HEK293 (cell line): ENCODE data around the gene MMP25.
A peak's percentile ranks its signal among the peaks of the same experiment; 100 is the strongest.

Experiments
- CTCF ChIA-PET: fragments of 350-600 bp; formaldehyde crosslinking; extraction: SDS; loops from one replicate; lab custom pipeline; 2021; ENCODE audit warnings: antibody characterized with exemption; lab: Yijun Ruan, JAX
- POLR2A ChIA-PET: fragments of 300-600 bp; formaldehyde crosslinking; extraction: SDS; loops from one replicate; lab custom pipeline; 2020; ENCODE audit warnings: antibody characterized with exemption, inconsistent platforms; lab: Yijun Ruan, JAX
- H3K27ac ChIP-seq: fragments of 200-500 bp; sonication (Bioruptor generic); 2 replicates; pipeline ENCODE4 v1.5.1; 2014; ENCODE audit warnings: low read depth, low read length, control low read depth, inconsistent platforms; ENCODE audit errors: extremely low read depth
- H3K36me3 ChIP-seq, 2 experiments: fragments of 200-500 bp in 1 of 2; sonication (Bioruptor generic) in 1 of 2; 1 replicate in 1 of 2; 2 replicates in 1 of 2; pipeline ENCODE4 v1.5.1; 2014 to 2017; ENCODE audit warnings: inconsistent platforms in 2 of 2, low read length in 2 of 2; ENCODE audit not compliant: control insufficient read depth in 2 of 2, insufficient read depth in 1 of 2
- H3K4me1 ChIP-seq: fragments of 200-500 bp; sonication (Bioruptor generic); 2 replicates; pipeline ENCODE4 v1.5.1; 2014; ENCODE audit warnings: mild to moderate bottlenecking, low read length, inconsistent platforms; ENCODE audit not compliant: control insufficient read depth, insufficient read depth
- H3K4me3 ChIP-seq: 2 replicates; pipeline ENCODE4 v1.5.1; 2011; ENCODE audit warnings: low read depth, mild to moderate bottlenecking, control low read depth, low read length, moderate library complexity
- H3K9me3 ChIP-seq: fragments of 200-500 bp; sonication (Bioruptor generic); 2 replicates; pipeline ENCODE4 v1.5.1; 2014; ENCODE audit warnings: low read depth, low read length, inconsistent platforms; ENCODE audit not compliant: control insufficient read depth, insufficient read depth
- BCL6B ChIP-seq: fragments of 450-650 bp; formaldehyde crosslinking; IDR thresholded peaks from 2 replicates; pipeline ENCODE4 v1.5.1; 2017; ENCODE audit warnings: missing biosample characterization, missing genetic modification characterization
- GLI2 ChIP-seq: fragments of 450-650 bp; formaldehyde crosslinking; IDR thresholded peaks from 2 replicates; pipeline ENCODE4; 2017; ENCODE audit warnings: missing biosample characterization, missing genetic modification characterization, low read depth, borderline replicate concordance
- GLIS2 ChIP-seq: fragments of 450-650 bp; formaldehyde crosslinking; IDR thresholded peaks from 2 replicates; pipeline ENCODE4 v1.5.1; 2016; ENCODE audit warnings: missing biosample characterization, missing genetic modification characterization
- HOXC10 ChIP-seq: sonication (generic); formaldehyde crosslinking; IDR thresholded peaks from 2 replicates; pipeline ENCODE4 v1.8.1; 2023; ENCODE audit warnings: mild to moderate bottlenecking, missing genetic modification reagents
- KLF9 ChIP-seq: fragments of 450-650 bp; formaldehyde crosslinking; IDR thresholded peaks from 2 replicates; pipeline ENCODE4 v1.5.1; 2016; ENCODE audit warnings: missing biosample characterization, missing genetic modification characterization, low read depth
- OSR2 ChIP-seq: fragments of 450-650 bp; formaldehyde crosslinking; IDR thresholded peaks from 2 replicates; pipeline ENCODE4 v1.5.1; 2016; ENCODE audit warnings: missing biosample characterization, missing genetic modification characterization
- PRDM1 ChIP-seq: fragments of 450-650 bp; formaldehyde crosslinking; IDR thresholded peaks from 2 replicates; pipeline ENCODE4; 2016; ENCODE audit warnings: missing biosample characterization, missing genetic modification characterization
- PRDM4 ChIP-seq: fragments of 450-650 bp; formaldehyde crosslinking; IDR thresholded peaks from 2 replicates; pipeline ENCODE4 v1.5.1; 2017; ENCODE audit warnings: missing biosample characterization, missing genetic modification characterization
- SP3 ChIP-seq: fragments of 450-650 bp; formaldehyde crosslinking; IDR thresholded peaks from 2 replicates; pipeline ENCODE4 v1.5.1; 2016; ENCODE audit warnings: missing biosample characterization, missing genetic modification characterization
- ZBTB10 ChIP-seq: fragments of 450-650 bp; formaldehyde crosslinking; IDR thresholded peaks from 2 replicates; pipeline ENCODE4 v1.5.1; 2016; ENCODE audit warnings: missing biosample characterization, missing genetic modification characterization
- ZBTB20 ChIP-seq: fragments of 450-650 bp; formaldehyde crosslinking; IDR thresholded peaks from 2 replicates; pipeline ENCODE4 v1.5.1; 2016; ENCODE audit warnings: missing biosample characterization, missing genetic modification characterization
- ZBTB7A ChIP-seq: fragments of 450-650 bp; formaldehyde crosslinking; IDR thresholded peaks from 2 replicates; pipeline ENCODE4 v1.5.1; 2016; ENCODE audit warnings: low read depth, missing biosample characterization, missing genetic modification characterization
- ZFP37 ChIP-seq: fragments of 450-650 bp; formaldehyde crosslinking; IDR thresholded peaks from 2 replicates; pipeline ENCODE4 v1.5.1; 2016; ENCODE audit warnings: missing biosample characterization, missing genetic modification characterization
- ZNF10 ChIP-seq: fragments of 450-650 bp; formaldehyde crosslinking; IDR thresholded peaks from 2 replicates; pipeline ENCODE4 v1.5.1; 2017; ENCODE audit warnings: missing biosample characterization, missing genetic modification characterization
- ZNF138 ChIP-seq: fragments of 450-650 bp; formaldehyde crosslinking; IDR thresholded peaks from 2 replicates; pipeline ENCODE4 v1.5.1; 2016; ENCODE audit warnings: missing biosample characterization, missing genetic modification characterization, borderline replicate concordance
- ZNF140 ChIP-seq: fragments of 450-650 bp; formaldehyde crosslinking; IDR thresholded peaks from 2 replicates; pipeline ENCODE4 v1.5.1; 2016; ENCODE audit warnings: missing biosample characterization, missing genetic modification characterization
- ZNF169 ChIP-seq: fragments of 450-650 bp; formaldehyde crosslinking; IDR thresholded peaks from 2 replicates; pipeline ENCODE4 v1.5.1; 2016; ENCODE audit warnings: missing biosample characterization, missing genetic modification characterization
- ZNF174 ChIP-seq: fragments of 450-650 bp; formaldehyde crosslinking; IDR thresholded peaks from 2 replicates; pipeline ENCODE4 v1.5.0; 2017; ENCODE audit warnings: missing biosample characterization, mild to moderate bottlenecking, missing genetic modification characterization
- ZNF274 ChIP-seq, 2 experiments: fragments of 200-500 bp in 1 of 2; fragments of 450-650 bp in 1 of 2; sonication (Bioruptor generic) in 1 of 2; formaldehyde crosslinking in 1 of 2; IDR thresholded peaks; 2 replicates each; pipeline versions ENCODE4 v1.5.1 to v1.6.1; 2014 to 2016; ENCODE audit warnings: borderline replicate concordance in 1 of 2, inconsistent platforms in 1 of 2, low read length in 1 of 2, missing biosample characterization in 1 of 2, missing genetic modification characterization in 1 of 2
- ZNF311 ChIP-seq: fragments of 450-650 bp; formaldehyde crosslinking; IDR thresholded peaks from 2 replicates; pipeline ENCODE4 v1.5.1; 2017; ENCODE audit warnings: missing biosample characterization, missing genetic modification characterization, borderline replicate concordance
- ZNF335 ChIP-seq: fragments of 450-650 bp; formaldehyde crosslinking; conservative IDR thresholded peaks from 2 replicates; pipeline ENCODE4 v1.5.1; 2016; ENCODE audit warnings: missing biosample characterization, missing genetic modification characterization
- ZNF341 ChIP-seq: fragments of 450-650 bp; formaldehyde crosslinking; IDR thresholded peaks from 2 replicates; pipeline ENCODE4; 2016; ENCODE audit warnings: low read depth, missing biosample characterization, missing genetic modification characterization
- ZNF394 ChIP-seq: fragments of 450-650 bp; formaldehyde crosslinking; IDR thresholded peaks from 2 replicates; pipeline ENCODE4 v1.5.1; 2016; ENCODE audit warnings: missing biosample characterization, missing genetic modification characterization, mild to moderate bottlenecking, moderate library complexity, borderline replicate concordance
- ZNF433 ChIP-seq: fragments of 450-650 bp; formaldehyde crosslinking; IDR thresholded peaks from 2 replicates; pipeline ENCODE4 v1.5.1; 2016; ENCODE audit warnings: missing biosample characterization, missing genetic modification characterization, low read depth
- ZNF544 ChIP-seq: fragments of 450-650 bp; formaldehyde crosslinking; IDR thresholded peaks from 2 replicates; pipeline ENCODE4 v1.5.0; 2017; ENCODE audit warnings: missing biosample characterization, missing genetic modification characterization
- ZNF548 ChIP-seq: fragments of 450-650 bp; formaldehyde crosslinking; IDR thresholded peaks from 2 replicates; pipeline ENCODE4 v1.5.1; 2016; ENCODE audit warnings: missing biosample characterization, missing genetic modification characterization
- ZNF596 ChIP-seq: fragments of 450-650 bp; IDR thresholded peaks from 2 replicates; pipeline ENCODE4 v1.5.0; 2018; ENCODE audit warnings: missing biosample characterization, mild to moderate bottlenecking, missing genetic modification characterization, moderate library complexity
- ZNF600 ChIP-seq: fragments of 450-650 bp; formaldehyde crosslinking; IDR thresholded peaks from 2 replicates; pipeline ENCODE4 v1.5.1; 2016; ENCODE audit warnings: missing biosample characterization, missing genetic modification characterization
- ZNF664 ChIP-seq: fragments of 450-650 bp; formaldehyde crosslinking; IDR thresholded peaks from 2 replicates; pipeline ENCODE4 v1.5.1; 2016; ENCODE audit warnings: missing biosample characterization, missing genetic modification characterization
- ZNF777 ChIP-seq: fragments of 450-650 bp; formaldehyde crosslinking; IDR thresholded peaks from 2 replicates; pipeline ENCODE4 v1.5.1; 2017; ENCODE audit warnings: missing biosample characterization, missing genetic modification characterization, borderline replicate concordance
- ZNF830 ChIP-seq: fragments of 450-650 bp; IDR thresholded peaks from 2 replicates; pipeline ENCODE4 v1.5.0; 2018; ENCODE audit warnings: missing biosample characterization, missing genetic modification characterization, low read depth, mild to moderate bottlenecking, moderate library complexity
- ZSCAN30 ChIP-seq: fragments of 450-650 bp; IDR thresholded peaks from 2 replicates; pipeline ENCODE4 v1.5.1; 2018; ENCODE audit warnings: missing biosample characterization, mild to moderate bottlenecking, missing genetic modification characterization, moderate library complexity

Gene MMP25

GRCh38 chr16:3045758-3046640 is at the start of gene MMP25:
Gene MMP25, plus strand, starts transcription at chr16:3046561. Its CDS starts 357 bp downstream, at chr16:3046918.
- Histone ChIP-seq H3K4me3 (peak within 1 kb of the TSS; percentile 48), H3K27ac (no peak within 1 kb of the TSS), H3K9me3 (no peaks in the 10 kb centered on the region), H3K36me3 (no peaks in the 10 kb centered on the region), H3K4me1 (no peaks in the 10 kb centered on the region)
- ChIA-PET POLR2A (interaction anchor here (0.7 to 1.4 kb wide), 3 partner anchors 15 to 102 kb away, joined by 4 to 11 read pairs (median 6); no protein-coding TSS in a partner anchor), CTCF (interaction anchor here (0.6 to 2.0 kb wide), 3 partner anchors 9 to 18 kb away, joined by 3 to 9 read pairs (median 3); partner anchors contain the start of gene BICDL2)
- no peak for TF ChIP-seq PRDM1 (tag by site-specific recombination)
- TF ChIP-seq ZNF394: no peak
- TF ChIP-seq ZNF544 (tag by site-specific recombination): no peak
- no peak for TF ChIP-seq ZNF140
- TF ChIP-seq ZNF600 (tag by site-specific recombination): no peak
- no peak for TF ChIP-seq ZNF548 (tag by site-specific recombination)
- peak; percentile 49; the same call in 1 of the 2 replicates for TF ChIP-seq ZNF10 (tag by site-specific recombination)
- no peak for TF ChIP-seq ZNF830 (tag by site-specific recombination)
- TF ChIP-seq ZNF335: peak; percentile 79
- no peak for TF ChIP-seq ZNF664 (tag by site-specific recombination)
- TF ChIP-seq ZNF341: peak; percentile 80
- TF ChIP-seq ZBTB20 (tag by site-specific recombination): peak; percentile 58; the same call in 1 of the 2 replicates
- no peak for TF ChIP-seq ZNF777 (tag by site-specific recombination)
- TF ChIP-seq ZNF138 (tag by site-specific recombination): no peak
- no peak for TF ChIP-seq ZNF311 (tag by site-specific recombination)
- peak; percentile 47; the same call in 1 of the 2 replicates for TF ChIP-seq KLF9 (tag by site-specific recombination)
- TF ChIP-seq ZNF596 (tag by site-specific recombination): no peak
- TF ChIP-seq ZSCAN30 (tag by site-specific recombination): no peak
- TF ChIP-seq ZNF274 (IDR thresholded peaks at IDR 0.05; ENCODE audit: low read length): no peak
- TF ChIP-seq ZNF274 (tag by site-specific recombination; IDR thresholded peaks at IDR 0.05; ENCODE audit: borderline replicate concordance): no peak
- no peak for TF ChIP-seq ZNF433 (tag by site-specific recombination)
- no peak for TF ChIP-seq BCL6B
- TF ChIP-seq GLIS2 (tag by site-specific recombination): peak; percentile 80
- TF ChIP-seq PRDM4: no peak
- no peak for TF ChIP-seq HOXC10 (CRISPR knock-in tag)
- no peak for TF ChIP-seq ZNF169 (tag by site-specific recombination)
- no peak for TF ChIP-seq ZNF174 (tag by site-specific recombination)
- no peak for TF ChIP-seq ZFP37
- TF ChIP-seq OSR2 (tag by site-specific recombination): peak; percentile 53
- no peak for TF ChIP-seq ZBTB7A
- TF ChIP-seq ZBTB10 (tag by site-specific recombination): no peak; the same call in 1 of the 2 replicates
- TF ChIP-seq SP3 (tag by site-specific recombination): peak; percentile 46; the same call in 1 of the 2 replicates
- TF ChIP-seq GLI2 (tag by site-specific recombination): no peak
